ENCODE data around the gene CNGA2. TPM values are rescaled to one million over a fixed set of nuclear protein-coding genes. Genes with fewer than 3 reads are reported as not detected.

The CNGA2 gene
- total RNA-seq, result not detected in 2 replicates

DNA sequence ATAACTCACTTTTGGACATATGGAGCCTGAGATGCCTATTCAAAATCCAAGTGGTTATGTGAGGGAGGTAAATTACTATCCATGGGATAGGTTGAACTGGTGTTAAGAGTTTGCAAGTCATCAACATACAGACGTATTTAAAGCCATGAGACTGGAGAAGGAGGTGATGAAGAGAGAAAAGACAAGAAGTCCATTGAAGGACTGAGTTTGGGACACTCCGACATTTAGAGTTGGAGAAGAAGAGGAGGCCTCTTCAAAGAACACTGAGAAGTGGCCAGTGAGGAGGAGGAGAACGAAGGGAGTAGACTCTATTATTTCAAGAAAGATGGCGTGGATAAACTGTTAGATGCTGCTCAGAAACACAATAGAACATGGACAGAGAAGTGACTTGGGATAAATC lies at the start of gene CNGA2:
CNGA2 (plus strand) TSS at position 301 of the 400 bp plus-strand sequence. CDS start 3,738 bp downstream, outside the sequence.

DNA sequence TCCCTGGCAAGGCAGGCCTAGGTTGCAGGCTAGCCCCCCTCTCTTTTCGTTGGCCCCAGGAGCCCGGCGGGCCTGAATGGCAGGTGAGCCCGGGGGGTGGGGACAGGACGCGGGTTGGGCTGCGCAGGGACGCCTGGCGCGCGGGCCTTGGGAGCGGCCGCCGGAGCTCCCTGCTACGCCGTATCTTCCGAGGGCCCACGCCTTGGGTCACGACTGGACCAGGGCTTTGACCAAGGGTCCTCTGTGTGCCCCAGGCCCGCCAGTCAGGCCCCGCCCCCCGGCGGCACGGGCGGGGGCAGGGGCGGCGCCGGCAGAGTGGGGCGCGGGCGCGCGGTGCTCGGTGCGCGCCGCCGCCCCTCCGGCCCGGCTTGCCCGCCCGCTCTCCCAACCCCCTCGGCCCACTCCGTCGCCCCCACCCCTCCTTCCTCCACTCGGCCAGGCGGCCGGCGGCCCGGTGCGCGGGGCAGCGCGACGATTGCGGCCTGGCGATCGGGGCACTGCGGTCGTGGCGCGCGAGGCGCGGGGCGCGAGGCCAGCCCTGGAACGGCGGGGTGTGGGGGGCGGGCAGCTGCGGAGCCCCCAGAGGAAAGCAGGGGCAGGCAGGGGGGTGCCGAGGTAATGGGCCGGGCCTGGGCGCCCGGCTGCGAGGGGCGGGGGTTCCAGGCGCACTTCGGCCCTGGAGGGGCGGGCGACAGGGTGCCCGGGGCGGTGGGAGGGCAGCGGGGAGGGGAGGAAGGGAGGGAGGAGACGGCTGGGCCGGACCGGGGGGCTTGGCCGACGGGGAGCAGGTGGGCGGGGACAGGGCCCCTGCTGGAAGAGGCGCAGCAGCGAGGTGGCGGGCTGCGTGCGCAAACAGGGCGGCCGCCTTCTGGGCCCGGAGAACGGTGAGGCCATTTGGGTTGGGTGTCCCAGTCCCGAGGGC lies 39.6 kb upstream of the CNGA2 start, which contains the start of gene PRRG3:
PRRG3 (plus strand) TSS at position 798 of the 922 bp plus-strand sequence. CDS start 3,357 bp downstream, outside the sequence.

DNA sequence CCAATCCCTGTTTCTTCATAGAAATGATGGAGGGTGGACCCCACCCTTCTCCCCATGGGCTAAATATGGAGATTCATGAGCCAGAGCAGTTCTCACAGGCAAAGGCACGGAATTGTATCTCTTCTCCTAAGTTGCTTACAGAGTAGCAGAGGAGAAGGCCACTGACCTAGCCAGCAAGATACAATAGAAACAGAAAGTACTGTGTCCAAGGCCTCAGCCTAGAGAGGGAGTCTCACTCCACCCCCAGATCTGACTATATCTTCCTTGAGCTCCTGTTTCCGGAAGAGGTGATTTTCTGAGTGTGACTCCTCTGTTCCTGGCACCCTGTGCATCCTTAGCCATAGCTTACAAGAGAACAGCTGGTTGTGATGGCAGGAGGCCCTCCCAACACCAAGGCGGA lies 18.8 kb upstream of the CNGA2 start, which contains the start of gene FATE1:
FATE1 (plus strand) TSS at position 284 of the 400 bp plus-strand sequence; CDS start at position 369, 85 bp downstream.

Other genes with a start within 250 kb of the CNGA2 start
- gene PASD1, start 171.1 kb upstream of the CNGA2 start, total RNA-seq, result not detected in 2 replicates
- gene PRRG3, start 39.3 kb upstream of the CNGA2 start, total RNA-seq, result not detected in 2 replicates
- not detected in 2 replicates for gene FATE1, start 18.7 kb upstream of the CNGA2 start, total RNA-seq
- gene MAGEA4, start 178.1 kb downstream of the CNGA2 start, total RNA-seq, result not detected in 2 replicates
- 23.5 and 33.6 TPM in 2 replicates for gene GABRE, start 239.9 kb downstream of the CNGA2 start, total RNA-seq